Dedifferentiated amniotic fluid mesenchymal stem cell (primary cell): Measurements from ENCODE around the gene NPBWR2.
A peak's percentile ranks its signal among the peaks of the same experiment; 100 is the strongest.

Experiments used
- DNase-seq: peaks from one replicate; pipeline ENCODE4 v3.0.0-alpha.2; 2016; ENCODE audit errors: extremely low spot score

The NPBWR2 gene

GRCh38 chr20:64072498-64073063, 34.8 kb downstream of the NPBWR2 start:
- DNase-seq, result no peak

GRCh38 chr20:64071341-64072332, 35.7 kb downstream of the NPBWR2 start:
- no peak for DNase-seq

DNA sequence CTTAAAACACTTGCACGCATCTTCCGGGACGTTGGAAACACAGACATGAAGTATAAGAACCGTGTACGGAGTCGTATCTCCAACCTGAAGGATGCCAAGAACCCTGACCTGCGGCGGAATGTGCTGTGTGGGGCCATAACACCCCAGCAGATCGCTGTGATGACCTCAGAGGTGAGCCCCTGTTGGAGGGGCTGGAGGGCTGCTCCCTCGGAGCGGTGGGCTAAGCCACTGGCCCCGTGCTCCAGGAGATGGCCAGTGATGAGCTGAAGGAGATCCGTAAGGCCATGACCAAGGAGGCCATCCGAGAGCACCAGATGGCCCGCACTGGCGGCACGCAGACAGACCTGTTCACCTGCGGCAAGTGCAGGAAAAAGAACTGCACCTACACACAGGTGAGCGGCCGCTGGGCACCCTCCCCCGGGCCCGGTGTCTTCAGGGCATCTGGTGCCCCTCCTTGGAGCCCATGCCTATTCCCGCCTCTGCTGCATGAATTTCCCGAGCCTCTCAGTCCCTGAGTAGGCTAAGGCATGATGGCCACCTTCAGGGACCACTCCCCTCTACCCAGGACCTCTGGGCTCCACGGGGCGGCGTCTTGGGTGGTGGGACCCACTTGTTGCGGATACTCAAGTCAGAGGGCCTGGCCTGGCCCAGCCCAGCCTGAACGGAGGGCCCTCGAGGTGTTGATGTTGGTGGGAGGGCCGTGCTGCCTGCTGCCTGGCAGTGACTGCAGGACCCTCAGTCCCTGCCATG, 36.9 kb downstream of the NPBWR2 start:
- DNase-seq, result no peak

DNA sequence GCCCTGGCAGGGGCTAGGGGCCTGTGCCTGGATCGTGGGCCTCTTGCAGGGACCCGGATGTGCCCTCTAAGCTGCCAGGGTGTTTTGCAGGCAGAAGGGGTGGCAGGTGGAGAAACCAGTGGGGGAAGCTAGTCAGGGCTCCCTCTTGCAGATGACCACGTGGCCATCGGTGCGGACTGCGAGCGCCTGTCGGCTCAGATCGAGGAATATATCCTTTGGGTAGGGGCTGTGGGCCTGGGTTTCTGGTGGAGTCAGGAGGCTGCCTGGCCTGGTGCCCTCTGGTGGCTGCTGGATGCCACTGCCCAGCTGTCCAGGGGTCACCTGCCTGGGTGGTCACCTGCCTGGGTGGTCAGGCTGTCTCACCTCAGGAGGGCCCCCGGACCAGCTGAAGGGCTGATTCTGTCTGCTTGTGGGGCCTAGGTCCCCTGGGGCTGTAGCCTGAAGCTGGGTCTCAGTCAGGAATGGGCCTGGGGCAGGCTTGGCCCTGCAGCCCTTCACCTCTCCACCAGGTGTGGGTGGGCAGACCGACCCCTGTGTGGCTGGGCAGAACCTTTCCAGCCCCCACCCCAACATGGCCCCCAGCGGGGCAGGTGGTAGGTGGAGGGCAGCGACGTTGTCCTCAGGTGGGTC, 37.6 kb downstream of the NPBWR2 start:
- no peak for DNase-seq

- DNase-seq, result no peak
Measured at GRCh38 chr20:64069209-64069613, 38.2 kb downstream of the NPBWR2 start.

DNA sequence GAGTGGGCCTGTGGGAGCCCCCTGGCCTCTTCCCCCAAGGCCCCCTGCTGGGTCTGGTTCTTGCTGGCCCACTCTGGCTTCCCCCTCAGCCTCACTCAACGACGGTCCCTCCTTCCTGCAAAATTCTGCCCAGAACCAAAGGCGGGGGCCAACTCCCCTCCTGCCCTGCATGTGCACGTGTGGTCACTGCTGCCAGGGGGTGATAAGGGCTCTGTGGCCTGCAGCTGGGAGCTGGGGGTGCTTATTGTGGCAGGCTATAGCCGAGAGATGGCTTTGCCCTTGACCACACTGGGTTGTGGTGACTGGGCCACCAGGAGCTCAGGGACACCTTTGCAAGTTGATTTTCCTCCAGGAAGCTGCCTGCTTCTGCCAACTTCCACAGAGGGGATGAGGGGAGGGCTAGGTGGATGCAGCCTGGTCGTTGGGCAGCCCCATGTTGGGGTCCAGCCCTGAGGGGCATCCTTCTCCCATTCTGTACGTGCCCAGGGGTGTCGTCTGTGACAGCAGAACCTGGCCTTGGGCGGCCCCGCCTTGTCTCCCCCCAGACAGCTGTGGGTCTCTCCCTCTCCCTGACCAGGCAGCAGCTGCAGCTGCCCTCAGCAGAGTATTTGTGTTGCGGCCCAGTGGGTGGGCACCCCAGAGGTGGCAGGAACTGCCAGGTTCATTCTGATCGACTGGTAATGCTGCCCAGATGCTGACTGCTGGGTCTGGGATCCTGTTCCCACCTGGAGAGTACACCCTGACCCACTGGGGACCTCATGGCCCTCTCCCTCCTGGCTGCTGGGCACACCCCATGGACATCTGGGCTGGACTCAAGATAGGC, 38.8 kb downstream of the NPBWR2 start:
- no peak for DNase-seq

GRCh38 chr20:64067733-64068307, 39.5 kb downstream of the NPBWR2 start:
- no peak for DNase-seq

- DNase-seq, result no peak
Measured at GRCh38 chr20:64067005-64067632, 40.2 kb downstream of the NPBWR2 start.

- no peak for DNase-seq
Measured at GRCh38 chr20:64065974-64066343, 41.4 kb downstream of the NPBWR2 start.

- no peak for DNase-seq
Measured at GRCh38 chr20:64065062-64065973, 42.0 kb downstream of the NPBWR2 start.

DNA sequence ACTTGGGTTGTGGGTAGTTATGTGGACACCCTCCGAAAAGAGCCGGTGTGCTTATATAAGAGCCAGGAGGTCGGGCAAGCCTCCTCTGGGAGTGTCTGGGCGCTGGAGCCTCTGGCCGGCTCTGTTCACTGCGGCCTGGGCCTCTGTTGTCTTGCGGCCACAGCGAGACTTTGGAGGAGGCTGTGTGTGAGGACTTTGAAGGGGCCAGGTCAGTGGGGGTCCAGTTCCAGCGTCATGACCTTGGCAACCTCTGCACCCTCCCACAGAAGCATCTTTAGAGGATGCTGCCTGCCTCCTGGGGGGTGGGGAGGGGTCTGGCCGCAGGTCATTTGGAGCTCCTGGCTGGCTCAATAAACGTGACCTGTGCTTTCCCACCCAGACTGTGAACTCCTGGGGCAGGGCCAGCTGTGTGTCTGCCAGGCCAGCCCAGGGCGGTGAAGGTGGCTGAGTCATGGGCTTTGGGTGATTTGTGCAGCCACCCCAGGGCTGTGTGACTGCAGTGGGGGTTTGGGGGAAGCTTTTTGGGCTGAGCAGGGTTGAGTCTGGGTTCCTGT, 43.1 kb downstream of the NPBWR2 start:
- DNase-seq, result no peak

DNA sequence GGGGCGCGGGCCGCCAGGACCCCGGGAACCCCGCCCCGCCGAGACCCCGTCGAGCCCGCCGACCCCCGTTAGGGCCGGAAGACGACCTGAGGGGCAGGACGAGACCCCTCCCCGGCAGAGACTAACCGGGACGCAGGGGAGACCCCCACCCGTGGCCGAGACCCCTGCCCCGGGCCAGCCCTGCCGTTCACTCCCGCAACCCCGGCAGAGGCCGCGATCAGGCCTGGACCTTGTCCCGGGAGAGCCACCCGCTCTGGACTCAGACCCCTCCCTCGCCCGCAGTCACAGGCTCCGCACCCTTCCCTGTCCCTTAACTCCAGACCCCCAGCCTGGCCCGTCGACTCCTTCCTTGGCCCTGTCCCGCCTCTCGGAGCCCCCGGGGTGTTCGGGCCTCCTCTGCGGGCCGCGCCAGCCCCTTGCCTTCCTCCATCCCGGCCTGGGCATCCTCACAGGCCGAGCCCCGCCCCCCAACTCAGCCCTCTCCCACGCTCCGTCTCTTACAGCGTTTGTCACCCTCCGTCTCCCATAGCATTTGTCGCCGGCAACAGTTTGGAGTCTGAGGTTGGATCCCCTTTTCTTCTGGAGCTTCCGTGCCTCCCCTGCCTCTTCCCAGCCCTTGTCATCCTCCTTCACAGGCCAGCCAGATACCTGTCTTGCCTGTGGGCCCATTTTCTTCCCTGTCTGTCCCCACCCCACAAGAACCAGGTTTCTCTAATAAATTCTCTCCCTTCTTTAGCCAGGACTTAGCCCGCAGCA, 43.8 kb downstream of the NPBWR2 start:
- DNase-seq, result no peak

- DNase-seq, result peak; percentile 96
Measured at GRCh38 chr20:64062596-64063388, 44.6 kb downstream of the NPBWR2 start, which contains the start of gene TCEA2. Gene TCEA2, plus strand, starts transcription at chr20:64063198. Its CDS starts 115 bp downstream, at chr20:64063313.

DNA sequence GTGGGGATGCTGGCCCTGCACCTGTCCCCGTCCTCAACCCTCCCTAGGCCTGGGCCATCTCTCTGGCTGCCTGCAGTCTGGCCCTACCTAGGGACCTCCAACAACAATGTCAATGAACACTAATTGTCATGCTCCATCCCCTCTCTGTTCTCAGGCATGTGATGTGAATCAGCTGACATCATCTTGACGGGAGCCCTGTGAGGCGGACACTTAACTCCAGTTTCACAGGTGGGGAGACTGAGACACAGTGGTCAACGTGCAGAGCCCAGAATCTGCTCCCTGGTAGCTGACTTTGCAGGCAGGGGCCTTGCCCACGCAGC, 45.1 kb downstream of the NPBWR2 start:
- no peak for DNase-seq

- DNase-seq, result no peak
Measured at GRCh38 chr20:64058536-64058935, 48.8 kb downstream of the NPBWR2 start.

GRCh38 chr20:64057628-64058498, 49.5 kb downstream of the NPBWR2 start:
- DNase-seq, result no peak
